PFSK-1 (cell line): ENCODE data around the gene NXT1. TPM values are rescaled to one million over a fixed set of nuclear protein-coding genes. Genes with fewer than 3 reads are reported as not detected.

ENCODE experiments used
- FOXP2 ChIP-seq: optimal IDR thresholded peaks from 2 replicates; pipeline ENCODE3; 2011; ENCODE audit warnings: borderline replicate concordance, control low read depth, inconsistent platforms; ENCODE audit not compliant: insufficient read depth; ENCODE audit errors: extremely low read length, extremely low read depth
- POLR2AphosphoS5 ChIP-seq: IDR thresholded peaks from 2 replicates; pipeline ENCODE4 v1.6.1; 2012; ENCODE audit warnings: low read depth, mild to moderate bottlenecking, control low read depth, low read length, moderate library complexity
- SIN3A ChIP-seq: IDR thresholded peaks from 2 replicates; pipeline ENCODE4 v1.6.1; 2012; ENCODE audit warnings: mild to moderate bottlenecking, low read length, moderate library complexity, borderline replicate concordance; ENCODE audit not compliant: insufficient read depth
- TAF1 ChIP-seq: IDR thresholded peaks from 2 replicates; pipeline ENCODE4 v1.6.1; 2012; ENCODE audit warnings: low read length, control low read depth, borderline replicate concordance; ENCODE audit not compliant: insufficient read depth
- polyA plus RNA-seq: library from polyadenylated mRNA; unstranded; fragments of >200 nt; gene quantifications from one replicate; pipeline ENCODE4 v1.2.1, GENCODE V29; 2012; ENCODE audit warnings: low read depth, missing spikeins; ENCODE audit not compliant: insufficient read length
- TF ChIP-seq, protein P1 (sequence below), 2 experiments: IDR thresholded peaks; 2 replicates each; pipeline versions ENCODE4 v1.6.1 to v1.8.0; 2011 to 2012; ENCODE audit warnings: low read depth in 2 of 2, low read length in 2 of 2, control low read depth in 1 of 2, inconsistent platforms in 1 of 2, mild to moderate bottlenecking in 1 of 2, moderate library complexity in 1 of 2; ENCODE audit not compliant: insufficient read depth in 1 of 2

Gene NXT1
- 37.2 TPM for polyA plus RNA-seq

DNA sequence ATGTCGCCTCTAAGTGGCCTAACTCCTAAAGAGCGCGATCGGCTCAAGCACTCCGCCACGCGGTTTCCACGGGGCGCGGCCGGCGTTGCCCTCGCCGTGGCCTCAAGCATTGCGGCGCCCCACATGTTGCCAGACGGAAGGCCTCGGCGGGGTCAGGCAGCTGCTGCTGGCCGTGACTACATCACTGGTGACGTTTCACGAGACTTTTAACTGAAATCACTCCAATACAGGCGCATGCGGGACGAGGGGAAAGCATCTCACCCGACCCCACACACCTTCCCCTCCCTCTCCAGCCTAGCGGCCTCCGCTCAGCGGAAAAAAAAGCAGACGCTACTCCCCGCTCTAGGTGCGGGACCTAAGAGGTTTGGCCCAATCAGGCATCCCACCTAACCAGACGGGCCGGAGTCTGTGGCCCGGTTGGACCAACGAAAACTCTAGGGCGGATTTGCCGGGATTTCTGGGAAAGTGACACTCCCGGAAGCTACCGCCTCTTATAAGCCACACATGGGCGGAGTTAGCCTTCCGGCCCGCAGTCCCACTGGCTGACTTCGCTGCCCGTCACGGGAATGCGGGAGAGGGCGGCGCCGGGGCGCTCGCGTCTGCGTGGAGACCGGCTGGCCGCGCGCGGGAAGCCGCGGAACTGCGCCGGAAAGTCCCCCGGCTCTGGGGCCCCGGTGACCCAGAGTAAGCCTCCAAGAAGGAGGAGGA lies at the start of gene NXT1:
Gene NXT1, plus strand, starts transcription at position 596 of the 708 bp plus-strand sequence. CDS start 3,251 bp downstream, outside the sequence.
- TF ChIP-seq, protein P1, sequence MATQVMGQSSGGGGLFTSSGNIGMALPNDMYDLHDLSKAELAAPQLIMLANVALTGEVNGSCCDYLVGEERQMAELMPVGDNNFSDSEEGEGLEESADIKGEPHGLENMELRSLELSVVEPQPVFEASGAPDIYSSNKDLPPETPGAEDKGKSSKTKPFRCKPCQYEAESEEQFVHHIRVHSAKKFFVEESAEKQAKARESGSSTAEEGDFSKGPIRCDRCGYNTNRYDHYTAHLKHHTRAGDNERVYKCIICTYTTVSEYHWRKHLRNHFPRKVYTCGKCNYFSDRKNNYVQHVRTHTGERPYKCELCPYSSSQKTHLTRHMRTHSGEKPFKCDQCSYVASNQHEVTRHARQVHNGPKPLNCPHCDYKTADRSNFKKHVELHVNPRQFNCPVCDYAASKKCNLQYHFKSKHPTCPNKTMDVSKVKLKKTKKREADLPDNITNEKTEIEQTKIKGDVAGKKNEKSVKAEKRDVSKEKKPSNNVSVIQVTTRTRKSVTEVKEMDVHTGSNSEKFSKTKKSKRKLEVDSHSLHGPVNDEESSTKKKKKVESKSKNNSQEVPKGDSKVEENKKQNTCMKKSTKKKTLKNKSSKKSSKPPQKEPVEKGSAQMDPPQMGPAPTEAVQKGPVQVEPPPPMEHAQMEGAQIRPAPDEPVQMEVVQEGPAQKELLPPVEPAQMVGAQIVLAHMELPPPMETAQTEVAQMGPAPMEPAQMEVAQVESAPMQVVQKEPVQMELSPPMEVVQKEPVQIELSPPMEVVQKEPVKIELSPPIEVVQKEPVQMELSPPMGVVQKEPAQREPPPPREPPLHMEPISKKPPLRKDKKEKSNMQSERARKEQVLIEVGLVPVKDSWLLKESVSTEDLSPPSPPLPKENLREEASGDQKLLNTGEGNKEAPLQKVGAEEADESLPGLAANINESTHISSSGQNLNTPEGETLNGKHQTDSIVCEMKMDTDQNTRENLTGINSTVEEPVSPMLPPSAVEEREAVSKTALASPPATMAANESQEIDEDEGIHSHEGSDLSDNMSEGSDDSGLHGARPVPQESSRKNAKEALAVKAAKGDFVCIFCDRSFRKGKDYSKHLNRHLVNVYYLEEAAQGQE (IDR thresholded peaks at IDR 0.05; ENCODE audit: insufficient read depth in 1 of 2, low read depth in 2 of 2, low read length in 2 of 2): 0 out of 4 replicates have a peak, but pooled peaks of 1 of the 2 experiments have one; percentile 9
- peak; percentile 12 for TF ChIP-seq FOXP2
- TF ChIP-seq TAF1: no peak
- TF ChIP-seq SIN3A: no peak
- TF ChIP-seq POLR2AphosphoS5: peak; percentile 74; the same call in 1 of the 2 replicates

DNA sequence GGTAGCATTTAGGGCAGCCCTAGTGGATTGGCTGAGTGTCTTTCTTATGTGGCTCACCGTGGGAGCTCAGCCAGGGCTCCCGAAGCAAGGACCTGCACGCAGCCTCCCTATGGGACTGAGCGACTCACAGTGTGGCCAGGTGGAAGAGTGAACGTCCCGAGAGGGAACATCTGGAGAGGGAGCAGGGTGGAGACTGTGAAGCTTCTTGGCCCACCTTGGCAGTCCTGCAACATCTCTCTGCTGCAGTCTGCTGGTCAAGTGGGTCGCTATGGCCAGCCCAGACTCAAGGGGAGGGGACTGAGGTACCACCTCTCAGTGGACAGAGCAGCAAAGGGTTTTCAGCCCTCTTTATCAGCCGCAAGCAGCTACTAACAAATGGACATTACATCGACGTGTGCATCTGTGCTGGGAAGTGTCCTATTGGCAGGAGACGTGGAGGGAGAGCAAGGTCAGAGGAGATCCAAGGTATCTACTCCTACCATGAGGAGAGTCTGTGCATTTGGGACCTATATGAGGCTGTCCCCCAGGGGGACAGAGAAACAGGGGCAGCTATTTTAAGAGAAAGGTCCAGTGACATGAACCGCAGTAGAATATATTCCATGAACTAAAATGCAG lies 49.0 kb upstream of the NXT1 start:
- TF ChIP-seq, protein P1 (IDR thresholded peaks at IDR 0.05; ENCODE audit: insufficient read depth in 1 of 2, low read depth in 2 of 2, low read length in 2 of 2): no peak
- TF ChIP-seq SIN3A (no peak), FOXP2 (no peak), TAF1 (no peak), POLR2AphosphoS5 (no peak)

DNA sequence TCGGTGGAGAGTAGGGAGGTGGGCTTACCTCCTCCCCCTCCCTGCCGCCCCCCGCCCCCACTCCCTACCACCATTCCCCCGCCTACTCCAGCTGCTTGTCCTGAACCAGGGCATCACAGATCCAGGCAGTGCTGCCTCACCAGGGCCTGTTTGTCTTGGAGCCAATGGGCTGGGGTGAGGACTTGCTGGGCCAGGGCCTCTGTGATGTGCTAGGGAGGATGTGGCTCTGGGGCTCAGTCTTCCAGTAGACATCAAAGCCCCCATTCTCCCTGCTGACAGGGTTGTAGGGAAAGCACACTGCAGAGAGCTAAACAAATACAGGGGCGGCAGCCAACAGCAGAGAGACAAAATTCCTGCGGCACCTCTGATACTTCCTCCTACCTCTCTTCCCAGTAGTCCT lies 48.2 kb upstream of the NXT1 start:
- TF ChIP-seq FOXP2 (no peak), TAF1 (no peak)

DNA sequence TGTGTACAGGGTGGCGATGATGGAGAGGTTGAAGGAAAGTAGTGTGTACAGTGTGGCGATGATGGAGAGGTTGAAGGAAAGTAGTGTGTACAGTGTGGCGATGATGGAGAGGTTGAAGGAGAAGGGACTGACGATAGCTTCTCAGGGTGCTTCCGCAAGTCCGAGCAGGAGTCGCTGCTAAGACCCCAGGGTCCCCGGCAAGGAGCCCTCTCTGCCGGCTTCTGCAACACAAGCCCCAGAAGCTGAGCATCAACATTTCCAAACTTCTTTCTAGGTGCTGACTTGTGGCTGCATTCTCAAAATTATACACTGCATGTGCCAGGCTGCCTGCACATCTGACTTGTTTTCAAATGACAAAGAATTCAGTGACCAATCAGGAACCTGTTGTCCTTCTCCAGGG lies 47.8 kb upstream of the NXT1 start:
- TF ChIP-seq FOXP2: no peak
- TF ChIP-seq TAF1: no peak
- no peak for TF ChIP-seq SIN3A
- no peak for TF ChIP-seq POLR2AphosphoS5
- TF ChIP-seq, protein P1 (IDR thresholded peaks at IDR 0.05; ENCODE audit: insufficient read depth in 1 of 2, low read depth in 2 of 2, low read length in 2 of 2): no peak

DNA sequence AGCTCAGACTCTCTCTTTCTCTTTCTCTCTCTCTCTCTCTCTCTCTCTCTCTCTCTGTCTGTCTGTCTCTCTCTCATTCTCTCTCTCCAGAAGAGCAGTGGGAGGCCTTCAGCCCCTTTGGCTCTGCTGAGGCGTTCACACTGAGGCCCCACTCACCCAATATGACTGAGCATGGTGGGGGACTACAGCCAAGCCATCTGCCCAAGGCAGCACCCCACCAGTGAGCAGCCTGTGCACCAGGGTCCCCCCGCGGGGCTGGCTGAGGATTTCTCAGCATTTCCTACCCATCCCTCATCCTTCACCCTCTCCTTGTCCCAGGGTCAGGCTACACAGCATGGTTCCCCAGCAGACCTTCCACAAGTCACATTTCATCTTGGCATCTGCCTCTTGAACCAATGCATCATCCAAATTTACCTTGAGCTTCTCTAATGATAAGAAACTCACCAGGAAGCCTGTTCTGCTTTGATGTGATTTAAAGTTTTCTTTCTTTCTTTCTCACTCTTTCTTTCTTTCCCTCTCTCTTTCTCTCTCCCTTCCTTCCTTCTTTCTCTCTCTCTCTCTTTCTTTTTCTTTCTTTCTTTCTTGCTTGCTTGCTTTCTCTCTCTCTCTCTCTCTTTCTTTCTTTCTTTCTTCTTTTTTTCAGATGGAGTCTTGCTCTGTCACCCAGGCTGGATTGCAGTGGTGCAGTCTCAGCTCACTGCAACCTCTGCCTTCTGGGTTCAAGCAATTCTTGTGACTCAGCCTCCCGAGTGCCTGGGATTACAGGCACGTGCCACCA lies 47.1 kb upstream of the NXT1 start:
- TF ChIP-seq, protein P1 (IDR thresholded peaks at IDR 0.05; ENCODE audit: insufficient read depth in 1 of 2, low read depth in 2 of 2, low read length in 2 of 2): no peak
- no peak for TF ChIP-seq SIN3A
- TF ChIP-seq TAF1: no peak
- TF ChIP-seq POLR2AphosphoS5: no peak
- TF ChIP-seq FOXP2: no peak
